H1 (cell line): ENCODE results near the gene MRPL36.

ENCODE experiments used
- BCL11A ChIP-seq, 2 experiments: IDR thresholded peaks; one replicate each; pipeline ENCODE4 v1.6.1; 2011; ENCODE audit warnings: low read depth in 2 of 2, low read length in 2 of 2, mild to moderate bottlenecking in 2 of 2
- CEBPB ChIP-seq: IDR thresholded peaks from 2 replicates; pipeline ENCODE4 v1.6.1; 2012; ENCODE audit warnings: low read depth, low read length
- CHD1 ChIP-seq: IDR thresholded peaks from 2 replicates; pipeline ENCODE4 v1.6.1; 2012; ENCODE audit warnings: low read depth, low read length, improper control_type of control experiment
- CREB1 ChIP-seq: IDR thresholded peaks from 2 replicates; pipeline ENCODE4 v1.6.1; 2012; ENCODE audit warnings: inconsistent platforms
- FOSL1 ChIP-seq: IDR thresholded peaks from 2 replicates; pipeline ENCODE4 v1.6.1; 2011; ENCODE audit warnings: mild to moderate bottlenecking, low read depth, low read length, moderate library complexity; ENCODE audit not compliant: insufficient read depth
- POLR2A ChIP-seq, 2 experiments: IDR thresholded peaks; 1 replicate in 1 of 2; 2 replicates in 1 of 2; pipeline ENCODE4 v1.6.1; 2011; ENCODE audit warnings: low read depth in 2 of 2, low read length in 2 of 2, mild to moderate bottlenecking in 2 of 2; ENCODE audit errors: control extremely low read depth in 1 of 2
- TBP ChIP-seq: IDR thresholded peaks from 2 replicates; pipeline ENCODE4 v1.6.1; 2011; ENCODE audit warnings: low read depth, low read length, improper control_type of control experiment
- ZNF274 ChIP-seq: IDR thresholded peaks from 2 replicates; pipeline ENCODE4 v1.7.0; 2012; ENCODE audit warnings: low read length, borderline replicate concordance; ENCODE audit errors: extremely low read depth
- TF ChIP-seq, protein P1 (sequence below): IDR thresholded peaks from 2 replicates; pipeline ENCODE4 v1.6.1; 2012; ENCODE audit warnings: inconsistent platforms
- TF ChIP-seq, protein P2 (sequence below), 3 experiments: IDR thresholded peaks; 1 replicate in 2 of 3; 2 replicates in 1 of 3; pipeline versions ENCODE4 v1.5.1 to v1.6.1; 2011; ENCODE audit warnings: low read length in 3 of 3, mild to moderate bottlenecking in 3 of 3, inconsistent platforms in 2 of 3, low read depth in 1 of 3, moderate library complexity in 1 of 3; ENCODE audit not compliant: insufficient read depth in 1 of 3; ENCODE audit errors: control extremely low read depth in 1 of 3

DNA sequence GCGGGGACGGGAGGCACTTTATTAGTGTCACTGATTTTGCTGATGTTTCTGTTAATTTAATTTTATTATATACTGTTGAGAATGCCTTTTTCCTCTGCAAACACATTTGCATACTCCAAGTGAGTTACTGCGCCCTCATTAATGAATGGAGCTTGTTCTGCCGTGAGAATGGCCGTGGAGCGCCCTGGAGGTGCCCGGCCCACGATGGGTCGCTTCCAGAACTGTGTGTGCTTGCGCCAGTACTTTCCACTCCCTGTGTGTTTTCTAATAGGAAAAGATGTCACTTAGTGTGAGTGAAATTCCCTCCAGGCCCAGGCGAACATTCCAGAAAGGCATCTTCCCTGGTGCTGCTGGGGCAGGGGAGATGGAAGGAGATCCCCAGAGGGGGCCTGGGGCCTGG lies 31.6 kb upstream of the MRPL36 start:
- no peak for TF ChIP-seq TBP
- TF ChIP-seq CEBPB: no peak
- TF ChIP-seq FOSL1: no peak
- no peak for TF ChIP-seq POLR2A (IDR thresholded peaks at IDR 0.05; ENCODE audit: control extremely low read depth in 1 of 2, low read depth in 2 of 2, low read length in 2 of 2)
- TF ChIP-seq, protein P1, sequence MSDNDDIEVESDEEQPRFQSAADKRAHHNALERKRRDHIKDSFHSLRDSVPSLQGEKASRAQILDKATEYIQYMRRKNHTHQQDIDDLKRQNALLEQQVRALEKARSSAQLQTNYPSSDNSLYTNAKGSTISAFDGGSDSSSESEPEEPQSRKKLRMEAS: no peak
- TF ChIP-seq ZNF274: no peak
- no peak for TF ChIP-seq BCL11A (IDR thresholded peaks at IDR 0.05; ENCODE audit: low read depth in 2 of 2, low read length in 2 of 2)
- no peak for TF ChIP-seq CHD1
- no peak for TF ChIP-seq CREB1
- TF ChIP-seq, protein P2, sequence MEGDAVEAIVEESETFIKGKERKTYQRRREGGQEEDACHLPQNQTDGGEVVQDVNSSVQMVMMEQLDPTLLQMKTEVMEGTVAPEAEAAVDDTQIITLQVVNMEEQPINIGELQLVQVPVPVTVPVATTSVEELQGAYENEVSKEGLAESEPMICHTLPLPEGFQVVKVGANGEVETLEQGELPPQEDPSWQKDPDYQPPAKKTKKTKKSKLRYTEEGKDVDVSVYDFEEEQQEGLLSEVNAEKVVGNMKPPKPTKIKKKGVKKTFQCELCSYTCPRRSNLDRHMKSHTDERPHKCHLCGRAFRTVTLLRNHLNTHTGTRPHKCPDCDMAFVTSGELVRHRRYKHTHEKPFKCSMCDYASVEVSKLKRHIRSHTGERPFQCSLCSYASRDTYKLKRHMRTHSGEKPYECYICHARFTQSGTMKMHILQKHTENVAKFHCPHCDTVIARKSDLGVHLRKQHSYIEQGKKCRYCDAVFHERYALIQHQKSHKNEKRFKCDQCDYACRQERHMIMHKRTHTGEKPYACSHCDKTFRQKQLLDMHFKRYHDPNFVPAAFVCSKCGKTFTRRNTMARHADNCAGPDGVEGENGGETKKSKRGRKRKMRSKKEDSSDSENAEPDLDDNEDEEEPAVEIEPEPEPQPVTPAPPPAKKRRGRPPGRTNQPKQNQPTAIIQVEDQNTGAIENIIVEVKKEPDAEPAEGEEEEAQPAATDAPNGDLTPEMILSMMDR (IDR thresholded peaks at IDR 0.05; ENCODE audit: control extremely low read depth in 1 of 3, insufficient read depth in 1 of 3, low read depth in 1 of 3, low read length in 3 of 3): no peak
